NK-92 treated with Interleukin-12 subunit alpha and Interleukin-12 subunit beta, amount 100 ng/mL, for 24 hours (cell line): ENCODE data around the gene MFRP.
A peak's percentile ranks its signal among the peaks of the same experiment; 100 is the strongest.
"Not testable (repeated sequence)": the region's sequence is repeated elsewhere in the genome, so short reads cannot be mapped to it uniquely, and the experiment has no call there.

Source experiments
- DNase-seq: peaks from one replicate; lab custom pipeline; 2025; lab: John Stamatoyannopoulos, UW

Gene MFRP

GRCh38 chr11:119346605-119347004 is at the start of gene MFRP:
MFRP (minus strand) TSS chr11:119346705; CDS start chr11:119346513, 192 bp downstream.
- DNase-seq, result no peak

GRCh38 chr11:119391275-119391674 is 44.8 kb upstream of the MFRP start:
- no peak for DNase-seq

- DNase-seq, result no peak
These were observed 43.2 kb upstream of the MFRP start for GRCh38 chr11:119389611-119390254.

GRCh38 chr11:119388103-119388502 is 41.6 kb upstream of the MFRP start:
- no peak for DNase-seq

- no peak for DNase-seq
These were observed 37.8 kb upstream of the MFRP start for GRCh38 chr11:119384332-119384731.

- DNase-seq, result not testable (repeated sequence)
These were observed 36.0 kb upstream of the MFRP start for GRCh38 chr11:119382513-119382912.

- DNase-seq, result no peak
These were observed 35.6 kb upstream of the MFRP start for GRCh38 chr11:119382101-119382500.

- DNase-seq, result peak; percentile 66
These were observed 34.9 kb upstream of the MFRP start, which contains the start of gene USP2 for GRCh38 chr11:119381181-119381988. USP2 (minus strand) TSS chr11:119381690; CDS start chr11:119373480, 8,210 bp downstream.

- DNase-seq, result no peak
These were observed 34.3 kb upstream of the MFRP start for GRCh38 chr11:119380827-119381180.

GRCh38 chr11:119380160-119380826 is 33.8 kb upstream of the MFRP start:
- DNase-seq, result no peak

- DNase-seq, result no peak
These were observed 32.5 kb upstream of the MFRP start for GRCh38 chr11:119378851-119379465.

GRCh38 chr11:119377961-119378667 is 31.6 kb upstream of the MFRP start:
- DNase-seq, result no peak

GRCh38 chr11:119377112-119377901 is 30.8 kb upstream of the MFRP start:
- no peak for DNase-seq

GRCh38 chr11:119376197-119376847 is 29.8 kb upstream of the MFRP start:
- DNase-seq, result no peak

- no peak for DNase-seq
These were observed 29.1 kb upstream of the MFRP start for GRCh38 chr11:119375337-119376196.

GRCh38 chr11:119374632-119375336 is 28.3 kb upstream of the MFRP start:
- DNase-seq, result no peak

- DNase-seq, result peak; percentile 33
These were observed 27.6 kb upstream of the MFRP start for GRCh38 chr11:119373921-119374631.
